NCI-H1092 treated with DMSO at 0.1 percent for 48 hours (cell line): ENCODE results near the gene NR6A1.

Experiments used
- DNase-seq: peaks from one replicate; lab custom pipeline; 2025; lab: John Stamatoyannopoulos, UW

Gene NR6A1

DNA sequence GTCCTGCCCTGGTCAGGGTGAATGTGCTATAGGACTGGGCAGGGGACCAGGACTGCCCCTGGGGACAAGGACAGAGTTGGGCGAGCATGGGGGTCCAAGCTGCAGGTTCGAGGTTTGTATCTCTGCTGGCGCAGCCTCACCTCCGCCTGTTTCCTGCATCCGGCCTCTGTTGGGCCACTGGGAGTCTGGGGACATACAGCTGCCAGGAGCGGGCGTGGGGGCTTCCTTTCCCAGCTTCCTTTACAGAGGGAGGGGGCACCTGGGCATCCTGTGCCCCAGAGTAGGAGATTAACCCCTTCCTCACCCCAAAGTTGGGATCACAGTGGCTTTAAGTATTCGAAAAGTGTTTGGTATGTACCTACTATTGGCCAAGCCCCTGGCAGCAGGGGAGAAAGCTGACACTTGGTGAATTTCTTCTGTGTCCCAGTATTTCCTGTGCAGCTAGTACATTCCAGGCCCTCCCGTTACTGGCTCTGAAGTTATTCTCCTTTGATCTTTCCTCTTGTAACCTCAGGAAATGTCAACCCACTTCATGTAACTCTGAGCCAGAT lies 24.8 kb upstream of the NR6A1 start:
- no peak for DNase-seq

GRCh38 chr9:124794902-124795491 lies 23.9 kb upstream of the NR6A1 start:
- no peak for DNase-seq

GRCh38 chr9:124793015-124793541 lies 22.0 kb upstream of the NR6A1 start:
- DNase-seq, result no peak

- no peak for DNase-seq
These were observed 21.3 kb upstream of the NR6A1 start for GRCh38 chr9:124792257-124793014.

- no peak for DNase-seq
These were observed 19.8 kb upstream of the NR6A1 start for GRCh38 chr9:124790801-124791505.

GRCh38 chr9:124790301-124790700 lies 19.2 kb upstream of the NR6A1 start:
- DNase-seq, result no peak

DNA sequence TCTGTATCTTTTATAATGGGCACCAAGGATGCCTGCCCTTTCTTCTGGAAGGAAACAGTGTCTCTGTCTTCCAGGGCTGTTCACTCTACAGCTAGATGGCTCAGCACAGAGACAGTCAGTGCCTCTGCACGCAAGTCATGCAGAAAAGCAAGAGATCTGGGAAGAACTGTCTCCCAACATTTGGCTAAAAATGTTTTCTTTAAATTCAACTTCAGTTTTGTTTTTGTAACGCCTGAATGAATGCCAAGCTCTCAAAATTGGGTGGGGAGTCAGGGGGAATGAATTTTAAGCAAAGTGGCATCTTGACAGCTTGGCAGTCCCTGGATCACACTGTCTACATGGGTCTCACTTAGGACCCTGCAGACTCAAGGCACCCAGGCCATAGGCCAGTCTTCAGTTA lies 18.4 kb upstream of the NR6A1 start:
- DNase-seq, result no peak

- DNase-seq, result no peak
These were observed 17.6 kb upstream of the NR6A1 start for GRCh38 chr9:124788542-124789217.

DNA sequence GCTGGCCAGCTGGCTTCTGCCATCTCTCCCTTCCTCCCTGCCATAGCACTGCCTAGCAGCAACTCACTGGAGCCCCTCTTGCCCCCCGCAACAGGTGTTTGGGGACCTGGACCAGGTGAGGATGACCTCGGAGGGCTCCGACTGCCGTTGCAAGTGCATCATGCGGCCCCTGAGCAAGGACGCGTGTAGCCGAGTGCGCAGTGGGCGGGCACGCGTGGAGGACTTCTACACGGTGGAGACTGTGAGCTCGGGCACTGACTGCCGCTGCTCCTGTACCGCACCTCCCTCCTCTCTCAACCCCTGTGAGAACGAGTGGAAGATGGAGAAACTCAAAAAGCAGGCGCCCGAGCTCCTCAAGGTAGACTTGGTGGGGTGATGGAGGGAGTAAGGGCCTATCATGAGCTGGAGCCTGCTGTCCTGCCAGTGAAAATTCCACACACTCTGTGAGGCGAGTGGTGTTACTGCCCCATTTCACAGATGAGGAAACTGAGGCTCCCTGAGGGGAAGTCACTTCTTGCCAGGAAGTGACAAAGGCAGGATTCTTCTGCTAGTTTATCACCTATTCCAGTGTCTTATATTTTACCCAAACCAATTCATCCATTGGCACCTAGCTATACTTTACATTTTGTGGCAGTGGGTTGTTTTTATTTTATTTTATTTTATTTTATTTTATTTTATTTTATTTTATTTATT lies 15.9 kb upstream of the NR6A1 start:
- no peak for DNase-seq

DNA sequence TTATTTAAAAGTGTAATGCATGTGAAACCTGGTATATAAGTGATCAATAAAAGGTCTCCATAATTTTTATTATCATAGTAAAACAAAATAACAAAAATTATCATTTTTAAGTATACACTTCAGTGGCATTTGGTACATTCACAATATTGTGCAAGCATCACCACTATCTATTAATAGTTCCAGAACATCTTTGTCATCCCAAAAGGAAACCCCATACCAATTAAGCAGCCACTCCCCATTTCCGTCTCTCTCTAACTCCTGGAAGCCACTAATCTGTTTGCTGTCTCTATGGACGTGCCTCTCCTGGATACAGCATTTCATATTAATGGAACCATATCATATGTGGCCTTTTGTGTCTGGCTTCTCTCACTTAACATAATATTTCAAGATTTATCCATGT lies 13.4 kb upstream of the NR6A1 start:
- no peak for DNase-seq

- DNase-seq, result no peak
These were observed 12.7 kb upstream of the NR6A1 start for GRCh38 chr9:124783830-124784229.

- DNase-seq, result no peak
These were observed 11.8 kb upstream of the NR6A1 start for GRCh38 chr9:124782661-124783574.

GRCh38 chr9:124781967-124782660 lies 11.0 kb upstream of the NR6A1 start:
- DNase-seq, result no peak

DNA sequence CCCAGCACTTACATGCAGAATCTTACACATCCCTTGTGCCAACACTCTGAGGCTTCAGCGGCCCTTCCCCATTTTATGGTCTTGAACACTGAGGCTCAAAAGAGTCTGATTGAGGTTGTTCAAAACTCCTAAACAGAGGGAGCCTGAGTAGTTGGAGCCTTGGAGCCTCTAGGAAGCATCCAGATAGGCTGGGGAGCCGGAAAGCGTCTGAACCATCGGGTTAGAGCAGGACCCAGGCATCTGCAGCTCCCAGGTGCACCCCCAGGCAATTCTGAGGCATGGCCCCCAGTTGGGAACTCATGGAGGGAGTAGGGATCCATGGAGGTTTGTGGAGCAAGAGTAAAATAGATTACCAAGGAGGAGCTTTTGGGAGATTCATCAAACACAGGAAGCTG lies 9.6 kb upstream of the NR6A1 start:
- no peak for DNase-seq

- no peak for DNase-seq
These were observed 9.1 kb upstream of the NR6A1 start for GRCh38 chr9:124780060-124780756.

- DNase-seq, result no peak
These were observed 8.4 kb upstream of the NR6A1 start for GRCh38 chr9:124779368-124780059.

DNA sequence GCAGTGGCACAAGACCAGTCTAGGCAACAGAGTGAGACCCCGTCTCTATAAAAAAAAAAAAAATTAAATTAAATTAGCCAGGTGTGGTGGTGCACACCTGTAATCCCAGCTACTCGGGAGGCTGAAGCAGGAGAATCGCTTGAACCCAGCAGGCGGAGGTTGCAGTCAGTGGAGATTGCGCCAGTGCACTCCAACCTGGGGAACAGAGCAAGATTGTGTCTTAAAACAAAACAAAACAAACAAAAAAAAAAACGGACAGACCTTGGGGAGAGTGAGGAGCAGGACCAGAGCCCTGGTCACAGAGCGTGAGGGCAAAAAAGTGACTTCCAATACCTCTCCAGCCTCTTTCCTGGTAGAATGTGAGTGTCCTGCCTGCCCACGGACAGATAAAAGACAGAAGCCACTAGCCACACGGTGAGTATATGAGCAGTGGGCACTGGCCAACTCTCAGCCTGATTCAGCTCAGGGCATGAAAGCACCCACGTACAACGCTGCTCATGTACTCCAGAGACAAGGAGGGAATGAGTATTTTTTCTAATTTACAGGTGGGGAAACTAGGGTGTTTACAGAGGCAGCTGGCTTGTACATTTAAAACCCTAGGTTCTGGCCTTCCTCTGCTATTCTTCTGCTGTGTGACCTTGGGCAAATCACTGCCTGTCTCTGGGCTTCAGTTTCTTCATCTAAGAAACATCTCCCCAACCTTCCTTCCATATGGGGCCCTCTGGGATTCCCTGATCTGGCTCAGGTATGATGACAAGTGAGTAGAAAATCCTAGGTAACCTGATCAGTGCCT lies 7.7 kb upstream of the NR6A1 start:
- no peak for DNase-seq
